GM06990 (cell line): Measurements from ENCODE around the gene VPS33A.

Experiments used
- DNase-seq: peaks from one replicate; pipeline ENCODE4 v3.0.0-alpha.2; 2011; ENCODE audit not compliant: insufficient read length; ENCODE audit errors: extremely low read depth
- H3K27me3 ChIP-seq: replicated peaks from 2 replicates; pipeline ENCODE4 v1.6.0; 2011; ENCODE audit warnings: low read length; ENCODE audit not compliant: control insufficient read depth, insufficient read depth
- H3K36me3 ChIP-seq: 2 replicates; pipeline ENCODE4 v1.5.1; 2011; ENCODE audit warnings: low read length; ENCODE audit not compliant: control insufficient read depth, insufficient read depth
- H3K4me3 ChIP-seq: replicated peaks from 2 replicates; pipeline ENCODE4 v1.5.1; 2011; ENCODE audit warnings: low read depth, mild to moderate bottlenecking, control low read depth, low read length
- CTCF ChIP-seq: IDR thresholded peaks from 2 replicates; pipeline ENCODE4 v1.5.1; 2011; ENCODE audit warnings: low read length, control low read depth, mild to moderate bottlenecking, inconsistent platforms; ENCODE audit not compliant: insufficient read depth, poor library complexity, severe bottlenecking

Gene VPS33A

GRCh38 chr12:122226366-122227125 lies 39.7 kb downstream of the VPS33A start:
- peak overlapping the region; percentile 60 for H3K4me3 ChIP-seq
- no peak for DNase-seq
- TF ChIP-seq CTCF: no peak

GRCh38 chr12:122225683-122226365 lies 40.5 kb downstream of the VPS33A start, which contains the start of gene DIABLO:
DIABLO (minus strand) TSS chr12:122226052; CDS start chr12:122226014, 38 bp downstream.
- peak within 1 kb of the TSS; percentile 97 for H3K4me3 ChIP-seq
- peaks cover 6% of the 10 kb centered on the region for H3K36me3 ChIP-seq
- H3K27me3 ChIP-seq: no peaks in the 10 kb centered on the region
- peak; percentile 99 for DNase-seq
- TF ChIP-seq CTCF: no peak

More at GRCh38 chr12:122226366-122227125, 39.7 kb downstream of the VPS33A start:
- H3K27me3 ChIP-seq: no peaks in the 10 kb centered on the region
- peaks cover 3% of the 10 kb centered on the region for H3K36me3 ChIP-seq

- no peak for TF ChIP-seq CTCF
- no peak for DNase-seq
- peaks cover 18% of the 10 kb centered on the region for H3K36me3 ChIP-seq
Observed at GRCh38 chr12:122216445-122216844, 49.8 kb downstream of the VPS33A start.

GRCh38 chr12:122215771-122216170 lies 50.5 kb downstream of the VPS33A start:
- H3K36me3 ChIP-seq: peaks cover 18% of the 10 kb centered on the region
- no peaks in the 10 kb centered on the region for H3K27me3 ChIP-seq
- no peak for TF ChIP-seq CTCF
- no peak overlapping the region for H3K4me3 ChIP-seq
- no peak for DNase-seq

More at GRCh38 chr12:122216445-122216844, 49.8 kb downstream of the VPS33A start:
- H3K4me3 ChIP-seq: no peak overlapping the region
- no peaks in the 10 kb centered on the region for H3K27me3 ChIP-seq

- DNase-seq: no peak
- Histone ChIP-seq H3K36me3 (peaks cover 12% of the 10 kb centered on the region), H3K4me3 (no peak overlapping the region), H3K27me3 (no peaks in the 10 kb centered on the region)
- no peak for TF ChIP-seq CTCF
Observed at GRCh38 chr12:122208073-122208820, 58.0 kb downstream of the VPS33A start.
